OCI-M1 (cell line): Measurements from ENCODE around the gene SORBS2.
"Not testable (repeated sequence)": the region's sequence is repeated elsewhere in the genome, so short reads cannot be mapped to it uniquely, and the experiment has no call there.

Experiments
- DNase-seq: peaks from one replicate; lab custom pipeline; 2025; lab: John Stamatoyannopoulos, UW

The SORBS2 gene

GRCh38 chr4:185737489-185738037 is 74.4 kb downstream of the SORBS2 start:
- no peak for DNase-seq

GRCh38 chr4:185736882-185737281 is 75.1 kb downstream of the SORBS2 start:
- no peak for DNase-seq

- no peak for DNase-seq
Measured at GRCh38 chr4:185735866-185736400, 76.1 kb downstream of the SORBS2 start.

- no peak for DNase-seq
Measured at GRCh38 chr4:185734930-185735329, 77.1 kb downstream of the SORBS2 start.

GRCh38 chr4:185734214-185734613 is 77.8 kb downstream of the SORBS2 start:
- peak; percentile 51 for DNase-seq

GRCh38 chr4:185730849-185731608 is 81.0 kb downstream of the SORBS2 start:
- peak; percentile 53 for DNase-seq

- peak; percentile 79 for DNase-seq
Measured at GRCh38 chr4:185730387-185730786, 81.6 kb downstream of the SORBS2 start.

- DNase-seq = no peak
Measured at GRCh38 chr4:185729391-185729804, 82.6 kb downstream of the SORBS2 start.

GRCh38 chr4:185728893-185729292 is 83.1 kb downstream of the SORBS2 start:
- DNase-seq = no peak

GRCh38 chr4:185726931-185727330 is 85.1 kb downstream of the SORBS2 start:
- DNase-seq = no peak

- no peak for DNase-seq
Measured at GRCh38 chr4:185723631-185724260, 88.2 kb downstream of the SORBS2 start.

GRCh38 chr4:185722029-185722316 is 90.0 kb downstream of the SORBS2 start:
- DNase-seq = peak; percentile 17

GRCh38 chr4:185721190-185722028 is 90.6 kb downstream of the SORBS2 start:
- no peak for DNase-seq

GRCh38 chr4:185719500-185719858 is 92.5 kb downstream of the SORBS2 start:
- no peak for DNase-seq

- DNase-seq = no peak
Measured at GRCh38 chr4:185718578-185719499, 93.2 kb downstream of the SORBS2 start.

- peak; percentile 82 for DNase-seq
Measured at GRCh38 chr4:185717377-185717741, 94.6 kb downstream of the SORBS2 start.

GRCh38 chr4:185716577-185717376 is 95.2 kb downstream of the SORBS2 start:
- DNase-seq = no peak

GRCh38 chr4:185716141-185716551 is 95.8 kb downstream of the SORBS2 start:
- no peak for DNase-seq

- not testable (repeated sequence) for DNase-seq
Measured at GRCh38 chr4:185714524-185714923, 97.5 kb downstream of the SORBS2 start.

GRCh38 chr4:185713731-185714130 is 98.3 kb downstream of the SORBS2 start:
- no peak for DNase-seq

- DNase-seq = no peak
Measured at GRCh38 chr4:185713272-185713671, 98.7 kb downstream of the SORBS2 start.
